Spinal cord (tissue), 10 donors: ENCODE results near the gene SDF4. TPM values are rescaled to one million over a fixed set of nuclear protein-coding genes. Genes with fewer than 3 reads are reported as not detected.
"Not testable (repeated sequence)": the region's sequence is repeated elsewhere in the genome, so short reads cannot be mapped to it uniquely, and the experiment has no call there.

Experiments used
- DNase-seq, 6 donors: peaks; one replicate each; pipeline versions ENCODE4 v3.0.0 to v3.0.0-alpha.2; 2013 to 2015; ENCODE audit warnings: low spot score in 6 of 6, low read depth in 4 of 6
- H3K27ac ChIP-seq: one replicate; pipeline ENCODE4 v1.5.1; 2013; ENCODE audit warnings: low read depth, low read length, control low read depth
- H3K27me3 ChIP-seq: one replicate; pipeline ENCODE4 v1.6.1; 2013; ENCODE audit warnings: low read length; ENCODE audit not compliant: control insufficient read depth, insufficient read depth
- H3K36me3 ChIP-seq: one replicate; pipeline ENCODE4 v1.6.1; 2013; ENCODE audit warnings: low read length; ENCODE audit not compliant: control insufficient read depth, insufficient read depth
- H3K4me1 ChIP-seq: one replicate; pipeline ENCODE4 v1.6.1; 2013; ENCODE audit warnings: low read length; ENCODE audit not compliant: control insufficient read depth, insufficient read depth
- H3K4me3 ChIP-seq: one replicate; pipeline ENCODE4 v1.5.1; 2013; ENCODE audit warnings: low read depth, low read length, control low read depth
- H3K9me3 ChIP-seq: one replicate; pipeline ENCODE4 v1.6.1; 2013; ENCODE audit warnings: low read length; ENCODE audit not compliant: control insufficient read depth, insufficient read depth
- WGBS: methylation state at CpG from one replicate; pipeline ENCODE4 v1.1.5; 2013; ENCODE audit warnings: missing lambda C conversion rate; ENCODE audit not compliant: insufficient coverage; 5-methylcytosine and 5-hydroxymethylcytosine counted together
- polyA plus RNA-seq, 2 donors: library from polyadenylated mRNA; unstranded; fragments of 120-200 nt; gene quantifications; one replicate each; pipeline ENCODE4 v1.2.1, GENCODE V29; 2013; ENCODE audit not compliant: insufficient read length in 2 of 2
- total RNA-seq, 2 donors: library from RNA; depleted of rRNA in 1 of 2; stranded (reverse); fragments of 120-200 nt in 1 of 2; fragments of >200 nt in 1 of 2; gene quantifications; one replicate each; pipeline versions ENCODE4 v1.2.3 to v1.2.4, GENCODE V29; 2013 to 2014
- donor health status: healthy.

SDF4 gene
- total and polyA plus RNA-seq, 4 donors, result 31.0 to 160 (median 106) TPM

DNA sequence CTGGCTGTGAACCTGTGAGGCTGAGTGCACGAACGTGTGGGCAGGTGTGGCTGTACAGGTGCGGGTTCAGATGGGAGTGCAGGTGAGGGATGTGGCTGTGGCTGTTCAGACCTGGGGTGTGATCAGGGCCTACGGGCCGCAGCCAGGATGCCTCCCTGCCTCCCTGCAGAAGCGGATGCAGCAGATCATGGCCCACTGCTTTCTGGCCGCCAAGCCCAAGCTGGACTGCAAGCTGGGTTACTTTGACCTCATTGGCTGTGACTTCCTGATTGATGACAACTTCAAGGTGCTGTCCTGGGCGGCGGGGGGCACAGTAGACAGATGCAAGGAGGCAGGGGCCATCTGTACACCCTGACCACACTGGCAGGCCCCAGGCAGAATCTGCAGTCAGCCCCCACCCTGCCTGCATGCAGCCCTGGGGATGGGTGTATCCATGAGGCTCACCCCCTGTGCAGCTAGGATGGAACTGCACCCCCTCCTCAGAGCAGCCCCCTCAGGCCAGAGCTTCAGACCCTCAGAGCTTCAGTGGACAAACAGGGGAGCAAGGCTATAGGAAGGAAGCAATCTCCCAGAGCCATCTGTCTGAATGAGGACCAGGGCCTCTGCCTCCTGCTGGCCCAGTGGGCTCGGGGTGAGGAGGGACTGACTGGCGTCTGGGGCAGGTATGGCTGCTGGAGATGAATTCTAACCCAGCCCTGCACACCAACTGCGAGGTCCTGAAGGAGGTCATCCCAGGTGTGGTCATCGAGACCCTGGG is 35.2 kb downstream of the SDF4 start:
- Histone ChIP-seq H3K4me3 (no peak overlapping the region), H3K27me3 (peaks cover 4% of the 10 kb centered on the region), H3K36me3 (no peaks in the 10 kb centered on the region), H3K27ac (no peak overlapping the region), H3K9me3 (peaks cover 2% of the 10 kb centered on the region), H3K4me1 (peaks cover 6% of the 10 kb centered on the region)
- WGBS, result 74% methylated on average over 11 of the region's 13 CpGs
- no peak for DNase-seq

DNA sequence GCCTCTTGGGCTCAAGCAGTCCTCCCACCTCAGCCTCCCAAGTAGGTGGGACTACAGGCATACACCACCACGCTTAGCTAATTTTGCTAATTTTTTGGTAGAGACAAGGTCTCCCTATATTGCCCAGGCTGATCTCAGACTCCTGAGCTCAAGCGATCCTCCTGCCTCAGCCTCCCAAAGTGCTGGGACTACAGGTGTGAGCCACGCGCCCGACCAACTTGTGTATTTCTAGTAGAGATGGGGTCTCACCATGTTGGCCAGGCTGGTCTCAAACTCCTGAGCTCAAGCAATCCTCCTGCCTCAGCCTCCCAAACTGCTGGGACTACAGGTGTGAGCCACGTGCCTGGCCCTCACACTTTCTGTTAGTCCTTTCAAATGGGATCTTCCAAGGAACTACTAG is 36.1 kb downstream of the SDF4 start:
- 80% methylated on average over 4 of the region's 6 CpGs for WGBS
- not testable (repeated sequence) for H3K27me3 ChIP-seq, H3K4me1 ChIP-seq, H3K36me3 ChIP-seq, H3K9me3 ChIP-seq, DNase-seq, H3K27ac ChIP-seq, H3K4me3 ChIP-seq

DNA sequence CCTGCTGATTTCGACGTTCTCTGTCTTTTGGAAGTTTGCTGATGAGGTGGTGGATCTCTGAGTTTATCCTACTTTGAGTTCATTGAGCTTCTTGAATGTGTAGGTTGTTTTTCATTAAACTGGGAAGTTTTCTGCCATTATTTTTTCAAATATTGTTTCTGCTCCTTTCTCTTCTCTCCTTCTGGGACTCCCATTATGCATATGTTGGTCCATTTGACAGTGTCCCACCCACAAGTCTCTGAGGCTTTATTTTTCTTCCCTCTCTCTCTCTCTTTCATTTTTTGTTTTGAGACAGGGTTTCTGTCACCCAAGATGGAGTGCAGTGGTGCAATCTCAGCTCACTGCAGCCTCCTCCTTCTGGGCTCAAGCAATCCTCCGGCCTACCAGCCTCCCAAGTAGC is 37.1 kb downstream of the SDF4 start:
- no peak overlapping the region for H3K4me3 ChIP-seq
- H3K27ac ChIP-seq, result no peak overlapping the region
- H3K9me3 ChIP-seq, result peaks cover 2% of the 10 kb centered on the region
- no CpG with 5 or more reads among the region's 3 CpGs for WGBS
- no peaks in the 10 kb centered on the region for H3K36me3 ChIP-seq
- no peaks in the 10 kb centered on the region for H3K4me1 ChIP-seq
- DNase-seq, result no peak
- H3K27me3 ChIP-seq, result no peaks in the 10 kb centered on the region

DNA sequence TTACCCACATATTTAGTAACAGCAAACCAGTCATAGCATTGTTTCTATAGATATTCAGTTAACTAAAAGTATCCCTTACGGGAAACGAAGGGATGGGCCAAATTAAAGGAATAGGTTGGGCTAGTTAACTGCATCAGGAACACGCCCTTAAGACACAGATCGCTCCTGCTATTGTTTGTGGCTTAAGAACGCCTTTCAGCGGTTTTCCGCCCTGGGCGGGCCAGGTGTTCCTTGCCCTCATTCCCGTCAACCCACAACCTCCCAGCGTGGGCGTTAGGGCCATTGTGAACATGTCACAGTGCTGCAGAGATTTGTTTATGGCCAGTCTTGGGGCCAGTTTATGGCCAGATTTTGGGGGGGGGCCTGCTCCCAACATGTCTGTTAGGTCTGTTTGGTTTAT is 40.1 kb downstream of the SDF4 start:
- H3K27me3 ChIP-seq, result no peaks in the 10 kb centered on the region
- H3K4me3 ChIP-seq, result no peak overlapping the region
- H3K9me3 ChIP-seq, result peaks cover 2% of the 10 kb centered on the region
- no peaks in the 10 kb centered on the region for H3K4me1 ChIP-seq
- H3K27ac ChIP-seq, result no peak overlapping the region
- no peaks in the 10 kb centered on the region for H3K36me3 ChIP-seq
- 100% methylated on average over 1 of the region's 11 CpGs for WGBS
- no peak for DNase-seq

DNA sequence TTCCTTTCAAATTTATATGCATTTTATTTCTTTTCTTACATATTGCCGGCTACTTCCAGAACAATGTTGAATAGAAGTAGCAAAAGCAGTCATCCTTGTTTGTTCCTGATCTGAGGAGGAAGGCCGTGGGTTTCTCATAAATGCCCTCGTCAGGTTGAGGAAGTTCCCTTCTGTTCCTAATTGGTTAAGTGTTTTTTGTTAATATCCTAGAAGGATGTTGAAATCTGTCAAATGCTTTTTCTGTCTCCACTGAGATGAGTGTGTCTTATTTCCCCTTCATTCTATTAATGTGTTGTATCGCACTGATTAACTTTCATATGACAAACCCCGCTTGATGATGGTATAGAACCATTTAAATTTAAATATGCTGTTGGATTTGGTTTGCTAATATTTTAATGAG is 42.7 kb downstream of the SDF4 start:
- Histone ChIP-seq H3K36me3 (peaks cover 2% of the 10 kb centered on the region), H3K9me3 (no peaks in the 10 kb centered on the region), H3K4me1 (peaks cover 10% of the 10 kb centered on the region), H3K27me3 (no peaks in the 10 kb centered on the region), H3K27ac (no peak overlapping the region), H3K4me3 (no peak overlapping the region)
- no peak for DNase-seq
- WGBS, result 71% methylated on average over 1 of the region's 5 CpGs

DNA sequence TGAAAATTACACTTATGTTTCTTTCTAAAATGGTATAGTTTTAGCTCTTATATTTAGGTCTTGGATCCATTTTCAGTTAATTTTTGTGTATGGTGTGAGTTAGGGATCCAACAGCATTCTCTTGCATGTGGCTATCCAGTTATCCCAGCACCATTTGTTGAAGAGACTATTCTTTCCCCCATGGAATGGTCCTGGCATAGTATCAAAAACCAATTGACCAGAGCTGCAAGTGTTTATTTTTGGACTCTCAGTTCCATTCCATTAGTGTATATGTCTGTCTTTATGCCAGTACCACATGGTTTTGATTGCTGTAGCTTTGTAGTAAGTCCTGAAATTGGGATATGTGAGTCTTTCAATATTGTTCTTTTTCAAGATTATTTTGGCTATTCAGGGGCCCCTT is 43.9 kb downstream of the SDF4 start:
- Histone ChIP-seq H3K9me3 (no peaks in the 10 kb centered on the region), H3K36me3 (peaks cover 6% of the 10 kb centered on the region), H3K4me3 (no peak overlapping the region), H3K27ac (no peak overlapping the region), H3K4me1 (peaks cover 10% of the 10 kb centered on the region), H3K27me3 (no peaks in the 10 kb centered on the region)
- no peak for DNase-seq

DNA sequence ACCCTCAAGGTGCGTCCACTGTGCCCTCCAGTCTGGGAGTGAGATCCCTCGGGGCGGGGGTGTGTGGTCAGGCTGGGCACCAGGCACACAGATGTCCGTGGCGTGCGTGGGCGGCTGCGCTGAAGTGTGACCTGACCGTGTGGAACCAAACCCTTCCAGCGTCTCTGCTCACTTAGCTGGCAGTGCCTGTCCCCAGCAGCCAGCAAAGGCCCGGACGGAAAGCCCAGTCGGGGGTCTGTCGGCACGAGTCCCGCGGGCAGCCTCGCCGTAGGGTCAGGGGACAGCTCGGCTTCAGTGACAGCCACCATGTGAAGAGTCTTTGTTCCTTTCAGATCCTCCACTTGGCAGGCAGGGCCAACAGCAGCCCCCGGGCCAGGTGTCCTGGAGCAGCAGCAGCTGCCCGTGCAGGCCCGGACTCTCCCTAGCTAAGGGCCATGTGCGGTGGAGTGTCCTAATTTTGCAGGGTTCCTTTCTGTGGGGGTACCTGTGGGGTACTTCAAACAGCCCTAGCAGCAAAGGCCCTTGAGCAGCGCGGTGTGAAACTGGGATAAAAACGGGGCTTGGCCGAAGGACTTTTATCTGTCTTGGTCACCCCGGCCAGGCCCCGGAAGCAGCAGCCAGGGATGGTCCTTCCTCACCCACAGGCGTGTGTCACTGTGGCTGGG is 46.6 kb downstream of the SDF4 start:
- WGBS, result 58% methylated on average over 30 of the region's 31 CpGs
- H3K4me3 ChIP-seq, result no peak overlapping the region
- peak in 3 of 6 donors; percentile 4 to 35 (median 11) for DNase-seq

DNA sequence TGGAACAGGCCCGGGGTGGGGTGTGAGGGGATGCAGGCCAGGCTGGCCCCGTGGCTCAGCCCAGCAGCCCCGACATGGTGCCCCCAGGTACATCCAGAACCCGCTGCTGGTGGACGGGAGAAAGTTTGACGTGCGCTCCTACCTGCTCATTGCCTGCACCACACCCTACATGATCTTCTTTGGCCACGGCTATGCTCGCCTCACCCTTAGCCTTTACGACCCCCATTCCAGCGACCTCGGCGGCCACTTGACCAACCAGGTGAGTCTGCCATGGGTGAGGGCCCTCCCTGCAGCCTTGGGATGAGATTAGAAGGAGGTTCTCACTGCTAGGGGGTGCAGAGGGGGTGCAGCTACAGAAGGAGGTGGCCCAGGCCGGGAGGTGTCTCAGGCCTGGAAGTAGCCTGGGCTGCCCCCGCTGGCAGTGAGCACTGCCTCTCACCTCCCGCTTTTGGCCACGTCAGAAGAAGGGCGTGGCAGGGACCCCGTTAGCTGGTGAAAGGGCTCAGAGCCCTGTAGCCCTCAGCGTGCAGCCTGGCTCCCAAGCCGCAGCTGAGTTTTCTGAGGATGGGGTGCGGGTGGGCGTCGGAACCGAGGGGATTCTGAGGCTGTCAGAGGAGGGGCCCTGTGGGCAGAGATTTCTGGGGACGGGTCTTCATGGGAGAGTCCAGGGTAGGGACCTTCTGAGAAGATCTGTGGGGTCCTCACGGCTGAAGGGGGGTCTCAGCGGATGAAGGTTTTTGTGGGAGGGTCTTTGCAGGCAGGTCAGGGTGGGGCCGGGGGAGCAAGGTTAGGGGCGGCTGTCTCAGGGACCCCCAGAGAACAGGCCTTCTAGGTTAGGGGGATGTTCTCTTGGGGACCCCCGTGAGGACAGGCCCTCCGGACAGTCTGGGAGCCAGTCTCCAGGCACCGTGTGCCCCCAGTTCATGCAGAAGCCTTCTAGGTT is 47.7 kb downstream of the SDF4 start:
- WGBS, result 80% methylated on average over 18 of the region's 33 CpGs
- no peak for DNase-seq

More for the DNA sequence above, 46.6 kb downstream of the SDF4 start:
- Histone ChIP-seq H3K9me3 (no peaks in the 10 kb centered on the region), H3K27me3 (no peaks in the 10 kb centered on the region), H3K27ac (no peak overlapping the region), H3K36me3 (peaks cover 11% of the 10 kb centered on the region), H3K4me1 (peaks cover 14% of the 10 kb centered on the region)

DNA sequence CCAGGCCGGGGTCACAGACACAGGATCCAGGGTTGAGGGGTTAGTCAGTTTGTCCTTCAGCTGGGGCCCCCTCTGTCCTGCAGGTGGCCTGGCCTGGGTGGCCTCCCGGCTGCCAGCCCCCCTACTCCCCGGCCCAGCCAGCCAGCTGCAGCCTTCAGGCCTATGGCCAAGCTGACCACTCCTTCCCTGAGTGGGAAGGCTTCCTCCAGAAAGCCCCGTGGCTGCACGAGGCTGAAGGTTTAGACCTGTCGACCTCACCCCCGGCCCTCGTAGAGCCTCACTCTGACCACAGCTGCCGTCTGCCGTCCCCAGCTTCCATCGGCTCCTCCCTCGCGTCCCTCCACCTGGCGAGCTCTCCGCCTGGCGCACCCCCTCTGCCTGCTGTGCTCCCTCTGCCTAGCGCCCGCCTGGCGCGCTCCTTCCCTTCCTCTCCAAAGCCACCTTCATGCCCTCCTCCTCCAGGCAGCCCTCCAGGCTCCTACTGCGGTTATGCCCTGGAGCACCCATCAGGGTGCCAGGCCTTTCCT is 48.5 kb downstream of the SDF4 start:
- Histone ChIP-seq H3K9me3 (no peaks in the 10 kb centered on the region), H3K4me3 (no peak overlapping the region), H3K4me1 (peaks cover 14% of the 10 kb centered on the region), H3K27me3 (no peaks in the 10 kb centered on the region), H3K36me3 (peaks cover 18% of the 10 kb centered on the region), H3K27ac (no peak overlapping the region)
- WGBS, result 76% methylated on average over 21 of the region's 21 CpGs
- DNase-seq, result no peak

More for the DNA sequence above, 47.7 kb downstream of the SDF4 start:
- H3K27ac ChIP-seq, result no peak overlapping the region
- no peak overlapping the region for H3K4me3 ChIP-seq
- no peaks in the 10 kb centered on the region for H3K27me3 ChIP-seq
- peaks cover 14% of the 10 kb centered on the region for H3K36me3 ChIP-seq
- peaks cover 14% of the 10 kb centered on the region for H3K4me1 ChIP-seq
- no peaks in the 10 kb centered on the region for H3K9me3 ChIP-seq
